ENCODE results near the gene POLD4. TPM values are rescaled to one million over a fixed set of nuclear protein-coding genes. Genes with fewer than 3 reads are reported as not detected.
A peak's percentile ranks its signal among the peaks of the same experiment; 100 is the strongest.

The POLD4 gene
- total RNA-seq, 4 donors from 2014 or later, result 57.4 to 115 (median 87.9) TPM

DNA sequence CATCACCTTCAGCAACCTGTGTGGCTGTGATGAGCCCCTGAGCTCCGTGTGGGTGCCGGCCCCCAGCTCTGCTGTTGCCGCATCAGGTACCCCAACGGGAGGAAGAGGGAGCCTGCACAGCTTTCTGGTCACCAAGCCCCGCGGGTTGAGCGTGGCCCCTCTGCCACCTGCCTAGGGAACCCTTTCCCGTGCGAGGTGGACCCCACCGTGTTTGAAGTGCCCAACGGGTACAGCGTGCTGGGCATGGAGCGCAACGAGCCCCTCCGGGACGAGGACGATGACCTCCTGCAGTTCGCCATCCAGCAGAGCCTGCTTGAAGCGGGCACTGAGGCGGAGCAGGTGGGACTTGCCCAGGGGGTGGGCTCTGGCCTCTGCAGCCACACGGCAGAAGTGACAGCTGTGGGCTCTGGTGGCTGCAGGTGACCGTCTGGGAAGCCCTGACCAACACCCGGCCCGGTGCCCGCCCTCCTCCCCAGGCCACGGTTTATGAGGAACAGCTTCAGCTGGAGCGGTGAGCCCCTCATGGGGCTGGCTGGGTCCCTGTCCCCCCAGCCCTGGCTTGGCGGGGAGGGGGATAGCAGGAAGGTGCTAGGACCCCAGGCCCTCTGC, 51.9 kb downstream of the POLD4 start:
- H3K27ac ChIP-seq, result peak overlapping the region; percentile 83 to 89 (median 86)
- in situ Hi-C loops (cut with MboI; ENCODE audit: low sequenced_read_pairs in 4 of 4), result no loop called here
- H3K9me3 ChIP-seq, result no peaks in the 10 kb centered on the region
- no peaks in the 10 kb centered on the region for H3K27me3 ChIP-seq
- peak overlapping the region in 2 of 4 donors; percentile 19 to 76 for H3K4me3 ChIP-seq
- DNase-seq, result peak in 1 of 2 donors; percentile 12
- H3K4me1 ChIP-seq, result peaks cover 20 to 25% of the 10 kb centered on the region in 2 donors
- TF ChIP-seq, protein P1, sequence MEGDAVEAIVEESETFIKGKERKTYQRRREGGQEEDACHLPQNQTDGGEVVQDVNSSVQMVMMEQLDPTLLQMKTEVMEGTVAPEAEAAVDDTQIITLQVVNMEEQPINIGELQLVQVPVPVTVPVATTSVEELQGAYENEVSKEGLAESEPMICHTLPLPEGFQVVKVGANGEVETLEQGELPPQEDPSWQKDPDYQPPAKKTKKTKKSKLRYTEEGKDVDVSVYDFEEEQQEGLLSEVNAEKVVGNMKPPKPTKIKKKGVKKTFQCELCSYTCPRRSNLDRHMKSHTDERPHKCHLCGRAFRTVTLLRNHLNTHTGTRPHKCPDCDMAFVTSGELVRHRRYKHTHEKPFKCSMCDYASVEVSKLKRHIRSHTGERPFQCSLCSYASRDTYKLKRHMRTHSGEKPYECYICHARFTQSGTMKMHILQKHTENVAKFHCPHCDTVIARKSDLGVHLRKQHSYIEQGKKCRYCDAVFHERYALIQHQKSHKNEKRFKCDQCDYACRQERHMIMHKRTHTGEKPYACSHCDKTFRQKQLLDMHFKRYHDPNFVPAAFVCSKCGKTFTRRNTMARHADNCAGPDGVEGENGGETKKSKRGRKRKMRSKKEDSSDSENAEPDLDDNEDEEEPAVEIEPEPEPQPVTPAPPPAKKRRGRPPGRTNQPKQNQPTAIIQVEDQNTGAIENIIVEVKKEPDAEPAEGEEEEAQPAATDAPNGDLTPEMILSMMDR (IDR thresholded peaks at IDR 0.05 in 4 of 5, conservative IDR thresholded peaks at IDR 0.05 in 1 of 5), result no peak
- no peak for TF ChIP-seq POLR2A (IDR thresholded peaks at IDR 0.05)
- ATAC-seq, result no peak
- peaks cover 0 to 11% of the 10 kb centered on the region in 2 donors for H3K36me3 ChIP-seq
- intact Hi-C loops (cut with DNase I; ENCODE audit: low total_unique reads), result loop anchor here (5.0 kb wide), 1 partner anchor 34 kb away; the partner anchor contains the start of gene GRK2

Other genes with a start within 250 kb of the POLD4 start
- 10 to 100 TPM; 34.8 to 55.0 (median 44.9) TPM for gene KDM2A, start 234.3 kb downstream of the POLD4 start, total RNA-seq
- gene GRK2, start 87.1 kb downstream of the POLD4 start, total RNA-seq, result 10 to 100 TPM; 40.2 to 79.8 (median 68.4) TPM
- gene ANKRD13D, start 64.2 kb downstream of the POLD4 start, total RNA-seq, result 10 to 100 TPM in 1 of 4 donors, 1 to 10 TPM in 3; 5.8 to 10.6 (median 9.7) TPM
- 10 to 100 TPM in 2 of 4 donors, 1 to 10 TPM in 2; 7.9 to 16.3 (median 11.9) TPM for gene SSH3, start 50.0 kb downstream of the POLD4 start, total RNA-seq
- 1 to 10 TPM in 2 of 4 donors, under 1 TPM in 2; 0.24 to 2.7 (median 0.91) TPM for gene CLCF1, start 20.1 kb upstream of the POLD4 start, total RNA-seq
- gene RAD9A, start 38.4 kb upstream of the POLD4 start, total RNA-seq, result 10 to 100 TPM in 2 of 4 donors, 1 to 10 TPM in 2; 5.2 to 14.7 (median 7.7) TPM
- gene PPP1CA, start 48.3 kb upstream of the POLD4 start, total RNA-seq, result 100 to 1,000 TPM in 3 of 4 donors, 10 to 100 TPM in 1; 78.4 to 193 (median 124) TPM
- under 1 TPM in 3 of 4 donors, not detected in 1; 0.44 to 0.78 (median 0.56) TPM for gene TBC1D10C, start 50.5 kb upstream of the POLD4 start, total RNA-seq
- 10 to 100 TPM in 1 of 4 donors, 1 to 10 TPM in 3; 2.5 to 11.0 (median 4.9) TPM for gene CARNS1, start 62.1 kb upstream of the POLD4 start, total RNA-seq
- gene RPS6KB2, start 74.9 kb upstream of the POLD4 start, total RNA-seq, result 10 to 100 TPM; 38.0 to 74.1 (median 39.4) TPM
- gene PTPRCAP, start 84.1 kb upstream of the POLD4 start, total RNA-seq, result 1 to 10 TPM in 3 of 4 donors, under 1 TPM in 1; 0.47 to 1.5 (median 1.3) TPM
- gene CORO1B, start 89.9 kb upstream of the POLD4 start, total RNA-seq, result 10 to 100 TPM in 3 of 4 donors, 1 to 10 TPM in 1; 4.9 to 14.8 (median 12.5) TPM
- gene GPR152, start 99.2 kb upstream of the POLD4 start, total RNA-seq, result not detected
- gene CABP4, start 101.8 kb upstream of the POLD4 start, total RNA-seq, result under 1 TPM; 0.19 to 0.55 (median 0.30) TPM
- 100 to 1,000 TPM in 2 of 4 donors, 10 to 100 TPM in 2; 79.8 to 155 (median 108) TPM for gene TMEM134, start 115.7 kb upstream of the POLD4 start, total RNA-seq
- gene AIP, start 129.5 kb upstream of the POLD4 start, total RNA-seq, result 10 to 100 TPM; 33.0 to 60.8 (median 48.8) TPM
- gene PITPNM1, start 151.8 kb upstream of the POLD4 start, total RNA-seq, result 10 to 100 TPM in 1 of 4 donors, 1 to 10 TPM in 3; 4.0 to 12.2 (median 7.7) TPM
- 10 to 100 TPM; 24.1 to 47.5 (median 37.3) TPM for gene CDK2AP2, start 154.6 kb upstream of the POLD4 start, total RNA-seq
- gene CABP2, start 169.9 kb upstream of the POLD4 start, total RNA-seq, result not detected
- 100 to 1,000 TPM; 316 to 866 (median 549) TPM for gene GSTP1, start 230.3 kb upstream of the POLD4 start, total RNA-seq